Kidney epithelial cell (primary cell): ENCODE results near the gene ADCY6. TPM values are rescaled to one million over a fixed set of nuclear protein-coding genes. Genes with fewer than 3 reads are reported as not detected.

Experiments used
- DNase-seq: peaks from one replicate; pipeline ENCODE4 v3.0.0-alpha.2; 2010; ENCODE audit warnings: low read depth
- H3K27me3 ChIP-seq: 2 replicates; pipeline ENCODE4 v1.6.0; 2011; ENCODE audit warnings: low read length; ENCODE audit not compliant: control insufficient read depth, insufficient read depth
- H3K36me3 ChIP-seq: 2 replicates; pipeline ENCODE4 v1.5.1; 2011; ENCODE audit warnings: low read length; ENCODE audit not compliant: control insufficient read depth, insufficient read depth
- H3K4me3 ChIP-seq: 2 replicates; pipeline ENCODE4 v1.5.1; 2011; ENCODE audit warnings: low read depth, mild to moderate bottlenecking, control low read depth, low read length
- CTCF ChIP-seq: IDR thresholded peaks from 2 replicates; pipeline ENCODE4 v1.5.1; 2011; ENCODE audit warnings: mild to moderate bottlenecking, moderate library complexity, low read length, control low read depth, inconsistent platforms; ENCODE audit not compliant: insufficient read depth, poor library complexity, severe bottlenecking
- total RNA-seq: library from RNA; depleted of rRNA; stranded (reverse); fragments of >200 nt; gene quantifications from 2 replicates; pipeline ENCODE4 v1.2.3, GENCODE V29; 2015

Gene ADCY6
- total RNA-seq, 1 donor from 2014 or later: 24.3 TPM

- Histone ChIP-seq H3K27me3 (no peaks in the 10 kb centered on the region), H3K36me3 (no peaks in the 10 kb centered on the region), H3K4me3 (no peak overlapping the region)
- DNase-seq: peak; percentile 78
- TF ChIP-seq CTCF: no peak
Measured at GRCh38 chr12:48794870-48795269, 6.0 kb upstream of the ADCY6 start.

GRCh38 chr12:48793696-48794095, 4.8 kb upstream of the ADCY6 start:
- no peaks in the 10 kb centered on the region for H3K27me3 ChIP-seq
- H3K36me3 ChIP-seq: no peaks in the 10 kb centered on the region
- no peak overlapping the region for H3K4me3 ChIP-seq
- TF ChIP-seq CTCF: no peak
- no peak for DNase-seq

GRCh38 chr12:48789858-48790326, 1.0 kb upstream of the ADCY6 start:
- no peak for TF ChIP-seq CTCF
- no peak for DNase-seq
- Histone ChIP-seq H3K27me3 (no peaks in the 10 kb centered on the region), H3K4me3 (peak overlapping the region; percentile 86), H3K36me3 (no peaks in the 10 kb centered on the region)

- no peak for DNase-seq
Measured at GRCh38 chr12:48788524-48788853, 400 bp downstream of the ADCY6 start.

GRCh38 chr12:48787791-48788523, 932 bp downstream of the ADCY6 start:
- Histone ChIP-seq H3K27me3 (no peaks in the 10 kb centered on the region), H3K36me3 (no peaks in the 10 kb centered on the region), H3K4me3 (peak overlapping the region; percentile 86)
- DNase-seq: no peak
- no peak for TF ChIP-seq CTCF

More at GRCh38 chr12:48788524-48788853, 400 bp downstream of the ADCY6 start:
- Histone ChIP-seq H3K4me3 (peak overlapping the region; percentile 86), H3K27me3 (no peaks in the 10 kb centered on the region), H3K36me3 (no peaks in the 10 kb centered on the region)
- TF ChIP-seq CTCF: no peak
